ENCODE measurements around the gene LRRC8E. TPM values are rescaled to one million over a fixed set of nuclear protein-coding genes. Genes with fewer than 3 reads are reported as not detected.
A peak's percentile ranks its signal among the peaks of the same experiment; 100 is the strongest.

Gene LRRC8E
- polyA plus RNA-seq, 1 experiment = 4.1 TPM

- CTCF ChIA-PET = interaction anchor here (0.5 to 1.3 kb wide), 12 partner anchors 9 to 449 kb away, joined by 3 to 6 read pairs (median 3); partner anchors contain the start of genes LRRC8E and TIMM44
- H3K27ac ChIP-seq (ENCODE audit: low read depth, low read length) = peak within 1 kb of the TSS; percentile 61
- H3K27me3 ChIP-seq (ENCODE audit: control insufficient read depth, insufficient read depth, low read length) = no peaks in the 10 kb centered on the region
- peak; percentile 43 for TF ChIP-seq CTCF (IDR thresholded peaks at IDR 0.05; ENCODE audit: low read depth, low read length)
- H3K9me3 ChIP-seq (ENCODE audit: control insufficient read depth, insufficient read depth, low read length) = no peaks in the 10 kb centered on the region
- peak within 1 kb of the TSS; percentile 83 for H3K4me3 ChIP-seq (ENCODE audit: low read depth, low read length)
- POLR2A ChIA-PET = interaction anchor here (0.6 to 2.0 kb wide), 14 partner anchors 13 to 1555 kb away, joined by 3 to 19 read pairs (median 4); partner anchors contain the start of genes SNAPC2, TGFBR3L and TIMM44
- DNase-seq (ENCODE audit: low read depth, low spot score) = peak; percentile 98
These were observed 15.1 kb downstream of the LRRC8E start, which contains the start of gene MAP2K7 for GRCh38 chr19:7903244-7904073. Gene MAP2K7 (plus strand): TSS chr19:7903877. CDS start chr19:7903945, 68 bp downstream.

GRCh38 chr19:7904074-7905020 is 16.0 kb downstream of the LRRC8E start:
- CTCF ChIA-PET = interaction anchor here (0.5 to 1.3 kb wide), 12 partner anchors 10 to 448 kb away, joined by 3 to 6 read pairs (median 3); partner anchors contain the start of genes LRRC8E and TIMM44
- Histone ChIP-seq H3K9me3 (ENCODE audit: control insufficient read depth, insufficient read depth, low read length) (no peaks in the 10 kb centered on the region), H3K4me3 (ENCODE audit: low read depth, low read length) (peak overlapping the region; percentile 83), H3K27ac (ENCODE audit: low read depth, low read length) (peak overlapping the region; percentile 31), H3K27me3 (ENCODE audit: control insufficient read depth, insufficient read depth, low read length) (no peaks in the 10 kb centered on the region)
- TF ChIP-seq CTCF (IDR thresholded peaks at IDR 0.05; ENCODE audit: low read depth, low read length) = no peak
- no peak for DNase-seq (ENCODE audit: low read depth, low spot score)
- POLR2A ChIA-PET = interaction anchor here (0.6 to 2.0 kb wide), 13 partner anchors 12 to 1556 kb away, joined by 3 to 19 read pairs (median 4); partner anchors contain the start of genes SNAPC2, TGFBR3L and TIMM44

DNA sequence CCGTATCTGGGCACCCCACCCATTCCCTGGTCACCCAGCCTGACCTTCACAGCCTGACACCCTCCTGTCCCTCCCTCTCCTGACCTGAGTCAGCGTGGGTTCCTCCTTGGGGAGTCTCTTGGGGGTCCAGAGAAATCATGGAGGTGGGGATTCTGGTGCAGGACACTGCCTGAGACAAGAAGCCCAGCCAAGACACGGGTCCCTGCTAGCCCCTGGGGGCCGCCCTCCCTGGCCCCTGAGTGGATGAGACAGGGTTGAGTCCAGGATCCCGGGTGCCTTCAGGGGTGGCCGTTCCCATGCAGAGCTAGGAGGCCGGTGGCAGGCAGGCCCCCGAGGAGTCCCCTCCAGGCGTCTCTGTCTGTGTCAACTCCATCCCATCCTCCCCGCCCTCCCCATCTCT is 17.0 kb downstream of the LRRC8E start:
- ChIA-PET POLR2A (interaction anchor here (0.6 kb wide), 1 partner anchor 348 kb away, joined by 8 read pairs; no protein-coding TSS in a partner anchor), CTCF (interaction anchor here (0.7 kb wide), 1 partner anchor 37 kb away, joined by 4 read pairs; no protein-coding TSS in a partner anchor)
- DNase-seq (ENCODE audit: low read depth, low spot score) = no peak
- TF ChIP-seq CTCF (IDR thresholded peaks at IDR 0.05; ENCODE audit: low read depth, low read length) = no peak
- Histone ChIP-seq H3K4me3 (ENCODE audit: low read depth, low read length) (peak overlapping the region; percentile 83), H3K27me3 (ENCODE audit: control insufficient read depth, insufficient read depth, low read length) (no peaks in the 10 kb centered on the region), H3K27ac (ENCODE audit: low read depth, low read length) (no peak overlapping the region), H3K9me3 (ENCODE audit: control insufficient read depth, insufficient read depth, low read length) (no peaks in the 10 kb centered on the region)

- ChIA-PET POLR2A (interaction anchor here (0.6 kb wide), 1 partner anchor 348 kb away, joined by 8 read pairs; no protein-coding TSS in a partner anchor), CTCF (interaction anchor here (0.7 kb wide), 1 partner anchor 37 kb away, joined by 4 read pairs; no protein-coding TSS in a partner anchor)
- no peaks in the 10 kb centered on the region for H3K9me3 ChIP-seq (ENCODE audit: control insufficient read depth, insufficient read depth, low read length)
- no peak for DNase-seq (ENCODE audit: low read depth, low spot score)
- H3K4me3 ChIP-seq (ENCODE audit: low read depth, low read length) = no peak overlapping the region
- TF ChIP-seq CTCF (IDR thresholded peaks at IDR 0.05; ENCODE audit: low read depth, low read length) = no peak
- H3K27me3 ChIP-seq (ENCODE audit: control insufficient read depth, insufficient read depth, low read length) = no peaks in the 10 kb centered on the region
- no peak overlapping the region for H3K27ac ChIP-seq (ENCODE audit: low read depth, low read length)
These were observed 17.5 kb downstream of the LRRC8E start for GRCh38 chr19:7905859-7906258.
